ENCODE data around the gene KAT8.

DNA sequence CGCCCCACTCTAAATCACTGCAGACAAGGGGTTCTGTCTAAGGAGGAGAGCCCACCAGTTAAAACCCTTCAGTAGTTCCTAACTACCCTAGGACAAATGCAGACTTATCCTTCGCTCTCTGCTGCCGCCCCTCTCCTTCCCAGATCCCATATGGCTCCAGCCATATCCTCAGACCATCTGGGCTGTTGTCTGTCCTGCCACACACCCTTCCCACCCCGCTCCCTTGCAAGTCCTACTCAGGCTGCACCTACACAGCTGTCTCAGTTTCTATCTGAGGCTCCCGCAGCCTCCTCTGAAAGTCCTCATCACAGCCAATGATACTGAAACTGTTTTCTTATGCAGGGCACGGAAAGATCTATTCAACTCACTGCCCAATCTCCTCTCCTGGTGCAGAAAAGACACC, 10.0 kb upstream of the KAT8 start:
- TF ChIP-seq POLR2A (IDR thresholded peaks at IDR 0.05; ENCODE audit: low read depth, low read length) (no peak), TAF1 (IDR thresholded peaks at IDR 0.05; ENCODE audit: low read depth, low read length) (no peak), SPI1 (IDR thresholded peaks at IDR 0.05; ENCODE audit: low read depth, low read length) (no peak), POLR2AphosphoS5 (IDR thresholded peaks at IDR 0.05; ENCODE audit: low read depth, low read length) (no peak), PAX5 (IDR thresholded peaks at IDR 0.05; ENCODE audit: insufficient read depth, low read length, severe bottlenecking) (no peak)

Measured in GM12891 (cell line).